HL-60 (cell line): ENCODE results near the gene UBE2R2.

Source experiments
- DNase-seq, 2 experiments: peaks; one replicate each; pipeline ENCODE4 v3.0.0-alpha.2; 2010 to 2020; ENCODE audit warnings: low read depth in 1 of 2, low spot score in 1 of 2
- H3K27ac ChIP-seq: fragments of 250-450 bp; sonication (Bioruptor Pico); replicated peaks from 2 replicates; pipeline ENCODE4 v1.5.1; 2020; ENCODE audit warnings: mild to moderate bottlenecking, moderate library complexity
- H3K27me3 ChIP-seq: fragments of 250-450 bp; sonication (Bioruptor Pico); 2 replicates; pipeline ENCODE4 v1.5.1; 2021; ENCODE audit warnings: mild to moderate bottlenecking, moderate library complexity; ENCODE audit not compliant: insufficient read depth, poor library complexity, severe bottlenecking
- H3K4me3 ChIP-seq: replicated peaks from 2 replicates; pipeline ENCODE4 v1.5.1; 2011; ENCODE audit warnings: mild to moderate bottlenecking, control low read depth, low read length; ENCODE audit not compliant: insufficient read depth
- GABPA ChIP-seq: IDR thresholded peaks from 2 replicates; pipeline ENCODE4 v1.6.1; 2012; ENCODE audit warnings: low read depth
- POLR2AphosphoS5 ChIP-seq: IDR thresholded peaks from 2 replicates; pipeline ENCODE4 v1.6.1; 2012; ENCODE audit warnings: low read depth
- SPI1 ChIP-seq: IDR thresholded peaks from 2 replicates; pipeline ENCODE4 v1.6.1; 2012; ENCODE audit warnings: low read depth, mild to moderate bottlenecking, borderline replicate concordance
- TF ChIP-seq, protein P1 (sequence below): IDR thresholded peaks from one replicate; pipeline ENCODE4 v1.5.1; 2011; ENCODE audit warnings: low read length, control low read depth, inconsistent platforms; ENCODE audit not compliant: insufficient read depth
- TF ChIP-seq, protein P2 (sequence below): IDR thresholded peaks from 2 replicates; pipeline ENCODE4 v1.6.1; 2012; ENCODE audit warnings: low read depth; ENCODE audit not compliant: insufficient replicate concordance

The UBE2R2 gene

DNA sequence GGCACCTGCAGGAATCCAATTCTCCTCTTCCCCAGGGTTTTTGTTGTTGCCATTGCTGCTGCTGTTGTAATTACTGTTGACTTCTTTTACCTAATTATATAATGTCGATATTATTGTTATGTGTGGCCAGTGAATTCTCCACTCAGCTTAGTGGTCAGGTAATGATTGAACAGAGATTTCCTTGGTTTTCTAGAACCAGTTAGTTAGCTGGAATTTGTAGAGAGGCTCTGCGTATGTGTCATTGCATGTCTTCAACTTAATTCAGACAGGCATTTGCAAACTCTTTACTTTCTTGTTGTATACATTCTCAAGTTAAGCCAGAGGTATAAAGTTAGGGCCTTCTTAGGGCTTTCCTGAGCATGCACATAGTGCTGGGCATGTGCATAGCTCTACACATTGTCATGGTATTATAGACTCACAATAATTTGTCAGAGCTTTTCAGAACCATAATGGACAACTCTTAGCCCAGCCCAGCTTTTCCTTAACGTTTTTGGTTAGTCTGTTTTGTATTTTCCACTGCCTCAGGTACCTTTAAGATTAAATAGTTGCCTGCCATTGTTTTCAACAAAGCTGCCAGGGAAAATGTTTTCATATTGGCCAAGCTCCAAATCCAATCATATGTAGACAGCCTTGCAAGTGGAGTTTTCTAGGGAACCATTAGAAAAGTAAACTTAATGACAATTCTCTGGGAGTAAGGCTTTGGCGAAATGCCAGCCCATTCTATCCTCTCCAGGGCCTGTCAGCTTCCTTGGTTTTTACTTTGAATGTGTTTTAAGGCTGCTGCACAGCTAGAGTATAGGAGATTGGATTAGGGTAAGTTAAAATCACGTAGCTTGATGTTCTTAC is 68.1 kb downstream of the UBE2R2 start:
- H3K27me3 ChIP-seq = no peaks in the 10 kb centered on the region
- no peak for DNase-seq
- TF ChIP-seq, protein P1, sequence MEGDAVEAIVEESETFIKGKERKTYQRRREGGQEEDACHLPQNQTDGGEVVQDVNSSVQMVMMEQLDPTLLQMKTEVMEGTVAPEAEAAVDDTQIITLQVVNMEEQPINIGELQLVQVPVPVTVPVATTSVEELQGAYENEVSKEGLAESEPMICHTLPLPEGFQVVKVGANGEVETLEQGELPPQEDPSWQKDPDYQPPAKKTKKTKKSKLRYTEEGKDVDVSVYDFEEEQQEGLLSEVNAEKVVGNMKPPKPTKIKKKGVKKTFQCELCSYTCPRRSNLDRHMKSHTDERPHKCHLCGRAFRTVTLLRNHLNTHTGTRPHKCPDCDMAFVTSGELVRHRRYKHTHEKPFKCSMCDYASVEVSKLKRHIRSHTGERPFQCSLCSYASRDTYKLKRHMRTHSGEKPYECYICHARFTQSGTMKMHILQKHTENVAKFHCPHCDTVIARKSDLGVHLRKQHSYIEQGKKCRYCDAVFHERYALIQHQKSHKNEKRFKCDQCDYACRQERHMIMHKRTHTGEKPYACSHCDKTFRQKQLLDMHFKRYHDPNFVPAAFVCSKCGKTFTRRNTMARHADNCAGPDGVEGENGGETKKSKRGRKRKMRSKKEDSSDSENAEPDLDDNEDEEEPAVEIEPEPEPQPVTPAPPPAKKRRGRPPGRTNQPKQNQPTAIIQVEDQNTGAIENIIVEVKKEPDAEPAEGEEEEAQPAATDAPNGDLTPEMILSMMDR = no peak
- TF ChIP-seq SPI1 = no peak
- TF ChIP-seq GABPA = no peak
- H3K4me3 ChIP-seq = no peak overlapping the region
- no peak overlapping the region for H3K27ac ChIP-seq

DNA sequence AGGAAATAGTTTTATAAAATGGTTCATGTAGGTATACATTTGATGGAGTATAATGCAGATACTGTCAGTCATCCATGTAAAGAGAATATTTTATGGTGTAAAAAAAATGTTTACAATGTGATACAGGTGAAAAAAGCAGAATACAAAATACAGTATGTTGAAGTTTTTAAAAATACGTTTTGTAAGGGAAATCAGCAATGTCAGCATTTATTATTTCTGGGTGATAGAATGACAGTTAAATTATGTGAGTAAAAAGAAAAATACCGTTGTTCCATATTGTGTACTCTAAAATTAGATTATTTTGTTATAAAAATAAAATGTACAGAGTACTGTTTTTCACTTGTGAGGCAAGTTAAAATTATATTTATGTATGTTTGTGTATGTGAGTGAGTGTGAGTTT is 69.0 kb downstream of the UBE2R2 start:
- TF ChIP-seq GABPA (no peak), POLR2AphosphoS5 (no peak), SPI1 (no peak)
- TF ChIP-seq, protein P1 = no peak
- TF ChIP-seq, protein P2, sequence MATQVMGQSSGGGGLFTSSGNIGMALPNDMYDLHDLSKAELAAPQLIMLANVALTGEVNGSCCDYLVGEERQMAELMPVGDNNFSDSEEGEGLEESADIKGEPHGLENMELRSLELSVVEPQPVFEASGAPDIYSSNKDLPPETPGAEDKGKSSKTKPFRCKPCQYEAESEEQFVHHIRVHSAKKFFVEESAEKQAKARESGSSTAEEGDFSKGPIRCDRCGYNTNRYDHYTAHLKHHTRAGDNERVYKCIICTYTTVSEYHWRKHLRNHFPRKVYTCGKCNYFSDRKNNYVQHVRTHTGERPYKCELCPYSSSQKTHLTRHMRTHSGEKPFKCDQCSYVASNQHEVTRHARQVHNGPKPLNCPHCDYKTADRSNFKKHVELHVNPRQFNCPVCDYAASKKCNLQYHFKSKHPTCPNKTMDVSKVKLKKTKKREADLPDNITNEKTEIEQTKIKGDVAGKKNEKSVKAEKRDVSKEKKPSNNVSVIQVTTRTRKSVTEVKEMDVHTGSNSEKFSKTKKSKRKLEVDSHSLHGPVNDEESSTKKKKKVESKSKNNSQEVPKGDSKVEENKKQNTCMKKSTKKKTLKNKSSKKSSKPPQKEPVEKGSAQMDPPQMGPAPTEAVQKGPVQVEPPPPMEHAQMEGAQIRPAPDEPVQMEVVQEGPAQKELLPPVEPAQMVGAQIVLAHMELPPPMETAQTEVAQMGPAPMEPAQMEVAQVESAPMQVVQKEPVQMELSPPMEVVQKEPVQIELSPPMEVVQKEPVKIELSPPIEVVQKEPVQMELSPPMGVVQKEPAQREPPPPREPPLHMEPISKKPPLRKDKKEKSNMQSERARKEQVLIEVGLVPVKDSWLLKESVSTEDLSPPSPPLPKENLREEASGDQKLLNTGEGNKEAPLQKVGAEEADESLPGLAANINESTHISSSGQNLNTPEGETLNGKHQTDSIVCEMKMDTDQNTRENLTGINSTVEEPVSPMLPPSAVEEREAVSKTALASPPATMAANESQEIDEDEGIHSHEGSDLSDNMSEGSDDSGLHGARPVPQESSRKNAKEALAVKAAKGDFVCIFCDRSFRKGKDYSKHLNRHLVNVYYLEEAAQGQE = no peak
- Histone ChIP-seq H3K4me3 (no peak overlapping the region), H3K27me3 (no peaks in the 10 kb centered on the region), H3K27ac (no peak overlapping the region)
- DNase-seq = no peak

DNA sequence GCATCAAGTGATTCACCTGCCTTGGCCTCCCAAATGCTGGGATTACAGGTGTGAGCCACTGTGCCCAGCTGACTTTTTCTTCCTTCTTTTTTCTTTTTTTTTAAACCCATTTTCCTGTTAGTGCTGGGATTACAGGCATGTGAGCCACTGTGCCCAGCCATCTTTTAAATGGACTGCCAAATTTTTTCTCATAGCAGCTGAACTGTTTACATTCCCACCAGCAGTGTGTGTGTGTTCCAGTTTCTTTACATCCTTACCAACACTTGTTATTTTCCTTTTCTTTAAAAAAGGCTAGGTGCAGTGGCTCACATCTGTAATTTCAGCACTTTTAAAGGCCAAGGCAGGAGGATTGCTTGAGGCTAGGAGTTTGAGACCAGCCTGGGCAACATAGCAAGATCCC is 76.9 kb downstream of the UBE2R2 start:
- no peak for DNase-seq
- Histone ChIP-seq H3K27me3 (no peaks in the 10 kb centered on the region), H3K27ac (no peak overlapping the region), H3K4me3 (no peak overlapping the region)
- TF ChIP-seq, protein P2 = no peak
- TF ChIP-seq, protein P1 = no peak
- TF ChIP-seq SPI1 (no peak), GABPA (no peak), POLR2AphosphoS5 (no peak)
